HCT116 (cell line): ENCODE measurements around the gene MYLK2. TPM values are rescaled to one million over a fixed set of nuclear protein-coding genes. Genes with fewer than 3 reads are reported as not detected.

ENCODE experiments used
- ATAC-seq: fragments of 200-7000 bp; cut with Tn5 transposase; 2 replicates; pipeline ENCODE4 v1.9.1; 2020; ENCODE audit warnings: mild to moderate bottlenecking, moderate library complexity
- BruUV-seq: library from RNA; stranded (reverse); fragments of 400-500 nt; replicated peaks from 2 replicates; lab custom pipeline; 2021; lab: Mats Ljungman, UMichigan
- CTCF ChIA-PET: fragments of 300-600 bp; sonication (Branson Sonifier 250); formaldehyde crosslinking; loops from one replicate; lab custom pipeline; 2021; ENCODE audit warnings: antibody characterized with exemption; lab: Charles Lee
- POLR2A ChIA-PET: fragments of 300-600, 350-600 bp; sonication (Branson Sonifier 250); formaldehyde crosslinking; loops from one replicate; lab custom pipeline; 2021; ENCODE audit warnings: antibody characterized with exemption; lab: Charles Lee
- RAD21 ChIA-PET, 2 experiments: fragments of 300-600 bp; sonication (Branson Sonifier 250); formaldehyde crosslinking; loops; one replicate each; lab custom pipeline; 2023; ENCODE audit warnings: low total read pairs in 2 of 2; ENCODE audit not compliant: uncharacterized antibody in 2 of 2, unreplicated experiment in 2 of 2, low non-redundant PET in 1 of 2; lab: Charles Lee
- DNase-seq: peaks from one replicate; pipeline ENCODE4 v3.0.0-alpha.2; 2010; ENCODE audit warnings: low read depth, low spot score
- H2AFZ ChIP-seq: fragments of 200-600 bp; shearing (Covaris generic), sonication (generic); 2 replicates; pipeline ENCODE4 v1.6.1; 2017; ENCODE audit warnings: low read depth, mixed run types, mixed read lengths, antibody characterized with exemption, low read length; ENCODE audit not compliant: poor library complexity, severe bottlenecking
- H3K27ac ChIP-seq: 2 replicates; pipeline ENCODE4 v1.5.1; 2012; ENCODE audit warnings: low read depth, low read length
- H3K27me3 ChIP-seq: fragments of 200-600 bp; sonication (generic); 2 replicates; pipeline ENCODE4 v1.6.1; 2016; ENCODE audit warnings: mixed run types, low read length, mixed read lengths; ENCODE audit not compliant: insufficient read depth
- H3K36me3 ChIP-seq, 2 experiments: fragments of 200-500 bp in 1 of 2; fragments of 200-600 bp in 1 of 2; sonication (Bioruptor generic) in 1 of 2; sonication (generic) in 1 of 2; 2 replicates each; pipeline versions ENCODE4 v1.5.1 to v1.6.1; 2014 to 2016; ENCODE audit warnings: low read length in 2 of 2, inconsistent platforms in 1 of 2, mixed read lengths in 1 of 2, mixed run types in 1 of 2; ENCODE audit not compliant: insufficient read depth in 2 of 2, control insufficient read depth in 1 of 2
- H3K4me1 ChIP-seq, 2 experiments: fragments of 200-600 bp in 1 of 2; sonication (generic) in 1 of 2; 2 replicates each; pipeline versions ENCODE4 v1.5.1 to v1.6.1; 2012 to 2017; ENCODE audit warnings: low read length in 2 of 2, inconsistent platforms in 1 of 2, mild to moderate bottlenecking in 1 of 2, mixed read lengths in 1 of 2, mixed run types in 1 of 2, moderate library complexity in 1 of 2; ENCODE audit not compliant: insufficient read depth in 2 of 2, control insufficient read depth in 1 of 2
- H3K4me2 ChIP-seq: fragments of 200-600 bp; sonication (generic); 2 replicates; pipeline ENCODE4 v1.6.1; 2017; ENCODE audit warnings: mixed run types, low read length, mixed read lengths
- H3K4me3 ChIP-seq, 2 experiments: fragments of 200-600 bp in 1 of 2; sonication (generic) in 1 of 2; replicated peaks in 1 of 2; 2 replicates each; pipeline ENCODE4 v1.5.1; 2011 to 2016; ENCODE audit warnings: low read length in 2 of 2, control low read depth in 1 of 2, low read depth in 1 of 2, mild to moderate bottlenecking in 1 of 2, mixed read lengths in 1 of 2, mixed run types in 1 of 2
- H3K79me2 ChIP-seq: fragments of 200-600 bp; sonication (generic); 2 replicates; pipeline ENCODE4 v1.6.1; 2017; ENCODE audit warnings: mild to moderate bottlenecking, mixed run types, low read length, moderate library complexity, mixed read lengths; ENCODE audit not compliant: insufficient read depth
- H3K9ac ChIP-seq: fragments of 200-600 bp; sonication (generic); 2 replicates; pipeline ENCODE4 v1.6.1; 2016; ENCODE audit warnings: low read length, mixed read lengths
- H3K9me2 ChIP-seq: fragments of 200-600 bp; sonication (generic), shearing (Covaris generic); 2 replicates; pipeline ENCODE4 v1.6.1; 2017; ENCODE audit warnings: mixed run types, mild to moderate bottlenecking, moderate library complexity; ENCODE audit not compliant: insufficient read depth
- H3K9me3 ChIP-seq, 2 experiments: fragments of 200-500 bp in 1 of 2; fragments of 200-600 bp in 1 of 2; sonication (Bioruptor generic) in 1 of 2; sonication (generic) in 1 of 2; 2 replicates each; pipeline ENCODE4 v1.6.1; 2014 to 2017; ENCODE audit warnings: low read length in 2 of 2, mixed read lengths in 2 of 2, inconsistent platforms in 1 of 2, low read depth in 1 of 2, mild to moderate bottlenecking in 1 of 2, mixed run types in 1 of 2, moderate library complexity in 1 of 2; ENCODE audit not compliant: control insufficient read depth in 1 of 2, insufficient read depth in 1 of 2
- H4K20me1 ChIP-seq: fragments of 200-600 bp; sonication (generic), shearing (Covaris generic); 2 replicates; pipeline ENCODE4 v1.6.1; 2017; ENCODE audit warnings: mixed run types, mild to moderate bottlenecking, moderate library complexity; ENCODE audit not compliant: insufficient read depth
- CBX3 ChIP-seq: IDR thresholded peaks from 2 replicates; pipeline ENCODE4 v1.6.1; 2012; ENCODE audit warnings: low read depth
- CEBPB ChIP-seq: IDR thresholded peaks from 2 replicates; pipeline ENCODE4 v1.6.1; 2012; ENCODE audit warnings: low read depth
- EGR1 ChIP-seq: IDR thresholded peaks from 2 replicates; pipeline ENCODE4 v1.6.1; 2012; ENCODE audit warnings: low read depth
- EZH2 ChIP-seq: fragments of 200-600 bp; sonication (generic); IDR thresholded peaks from 2 replicates; pipeline ENCODE4 v1.6.1; 2017; ENCODE audit warnings: antibody characterized with exemption, mixed run types
- JUND ChIP-seq: IDR thresholded peaks from 2 replicates; pipeline ENCODE4 v1.6.1; 2012
- SRF ChIP-seq: IDR thresholded peaks from 2 replicates; pipeline ENCODE4 v1.6.1; 2012; ENCODE audit warnings: low read depth
- intact Hi-C: fragments of 100-400 bp; cut with micrococcal nuclease; formaldehyde crosslinking; loops from 2 replicates; pipeline ENCODE4 v1.10.0; 2022
- total RNA-seq: library from RNA; stranded (reverse); gene quantifications from one replicate; pipeline ENCODE4 v1.2.1, GENCODE V29; 2021; ENCODE audit not compliant: unreplicated experiment
- TF ChIP-seq, protein P1 (sequence below): IDR thresholded peaks from 2 replicates; pipeline ENCODE4 v1.6.1; 2011; ENCODE audit warnings: mild to moderate bottlenecking, low read length, moderate library complexity; ENCODE audit not compliant: insufficient replicate concordance; ENCODE audit errors: extremely low read depth
- TF ChIP-seq, protein P2 (sequence below), 3 experiments: fragments of 200-600 bp in 1 of 3; sonication (generic) in 1 of 3; IDR thresholded peaks in 2 of 3; conservative IDR thresholded peaks in 1 of 3; 2 replicates each; pipeline ENCODE4 v1.5.1; 2012 to 2017; ENCODE audit warnings: low read depth in 2 of 3, low read length in 2 of 3, antibody characterized with exemption in 1 of 3, borderline replicate concordance in 1 of 3, control low read depth in 1 of 3, mild to moderate bottlenecking in 1 of 3, mixed read lengths in 1 of 3, mixed run types in 1 of 3, moderate library complexity in 1 of 3; ENCODE audit not compliant: insufficient read depth in 1 of 3

Gene MYLK2
- total RNA-seq, 1 experiment from 2014 or later, result 0.34 TPM

DNA sequence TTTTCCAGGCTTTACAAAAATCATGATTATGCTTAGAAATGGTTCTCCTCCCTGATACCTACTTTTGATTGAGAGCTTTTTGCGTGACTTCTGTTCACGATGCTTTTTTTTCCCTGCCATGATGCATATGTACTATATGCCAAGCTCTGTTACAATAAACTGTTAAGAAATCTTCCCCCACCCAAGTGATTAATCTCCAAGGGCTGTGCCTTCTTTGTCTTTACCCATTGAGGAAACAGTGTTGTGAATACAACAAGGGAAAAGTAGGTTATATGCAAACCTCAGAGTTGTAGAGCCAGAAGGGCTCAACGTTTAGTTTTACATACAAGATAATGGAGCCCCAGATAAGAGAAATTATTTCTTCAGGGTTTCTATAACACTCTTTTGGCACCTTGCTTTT lies 34.1 kb upstream of the MYLK2 start:
- ChIA-PET RAD21 (interaction anchor here in 1 of 2 experiments (0.7 kb wide), 1 partner anchor 152 kb away, joined by 4 read pairs; no protein-coding TSS in a partner anchor), CTCF (no interaction called here), POLR2A (no interaction called here)
- no peaks in the 10 kb centered on the region for H4K20me1 ChIP-seq
- ATAC-seq, result no peak
- no peak for TF ChIP-seq CBX3
- TF ChIP-seq, protein P1, sequence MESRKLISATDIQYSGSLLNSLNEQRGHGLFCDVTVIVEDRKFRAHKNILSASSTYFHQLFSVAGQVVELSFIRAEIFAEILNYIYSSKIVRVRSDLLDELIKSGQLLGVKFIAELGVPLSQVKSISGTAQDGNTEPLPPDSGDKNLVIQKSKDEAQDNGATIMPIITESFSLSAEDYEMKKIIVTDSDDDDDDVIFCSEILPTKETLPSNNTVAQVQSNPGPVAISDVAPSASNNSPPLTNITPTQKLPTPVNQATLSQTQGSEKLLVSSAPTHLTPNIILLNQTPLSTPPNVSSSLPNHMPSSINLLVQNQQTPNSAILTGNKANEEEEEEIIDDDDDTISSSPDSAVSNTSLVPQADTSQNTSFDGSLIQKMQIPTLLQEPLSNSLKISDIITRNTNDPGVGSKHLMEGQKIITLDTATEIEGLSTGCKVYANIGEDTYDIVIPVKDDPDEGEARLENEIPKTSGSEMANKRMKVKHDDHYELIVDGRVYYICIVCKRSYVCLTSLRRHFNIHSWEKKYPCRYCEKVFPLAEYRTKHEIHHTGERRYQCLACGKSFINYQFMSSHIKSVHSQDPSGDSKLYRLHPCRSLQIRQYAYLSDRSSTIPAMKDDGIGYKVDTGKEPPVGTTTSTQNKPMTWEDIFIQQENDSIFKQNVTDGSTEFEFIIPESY, result no peak
- no peak overlapping the region for H3K4me3 ChIP-seq
- H3K9me3 ChIP-seq, result no peaks in the 10 kb centered on the region
- intact Hi-C loops, result no loop called here
- H3K27ac ChIP-seq, result no peak overlapping the region
- no peak overlapping the region for H3K4me2 ChIP-seq
- no peaks in the 10 kb centered on the region for H3K9me2 ChIP-seq
- no peaks in the 10 kb centered on the region for H3K4me1 ChIP-seq
- no peak overlapping the region for H3K9ac ChIP-seq
- peaks cover 59 to 79% of the 10 kb centered on the region in 2 experiments for H3K36me3 ChIP-seq
- no TSS peak for BruUV-seq
- no peak for DNase-seq
- H2AFZ ChIP-seq, result no peak overlapping the region
- H3K79me2 ChIP-seq, result peaks cover 68% of the 10 kb centered on the region
- H3K27me3 ChIP-seq, result no peaks in the 10 kb centered on the region

DNA sequence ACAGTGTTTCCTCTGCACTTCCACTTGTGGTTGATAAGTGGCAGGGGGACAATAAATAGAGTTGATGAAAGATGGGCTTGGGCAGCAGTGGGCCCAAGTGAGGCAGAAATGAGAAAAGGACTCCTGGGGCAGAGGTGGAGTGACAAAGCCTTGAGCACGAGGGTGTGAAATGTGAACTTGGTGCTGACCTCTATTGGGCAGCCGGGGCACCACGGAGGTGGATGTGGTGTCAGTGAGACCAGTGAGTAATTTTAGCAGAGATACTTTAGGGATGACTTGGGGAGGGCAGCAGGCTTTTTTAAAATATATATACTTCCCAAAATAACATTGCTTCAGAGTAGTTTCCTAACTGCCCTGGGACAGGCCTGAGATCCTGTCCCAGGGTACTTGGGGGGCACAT lies 30.6 kb upstream of the MYLK2 start:
- TF ChIP-seq JUND (no peak), CEBPB (no peak), EGR1 (no peak), SRF (no peak), EZH2 (no peak)
- TF ChIP-seq, protein P2, sequence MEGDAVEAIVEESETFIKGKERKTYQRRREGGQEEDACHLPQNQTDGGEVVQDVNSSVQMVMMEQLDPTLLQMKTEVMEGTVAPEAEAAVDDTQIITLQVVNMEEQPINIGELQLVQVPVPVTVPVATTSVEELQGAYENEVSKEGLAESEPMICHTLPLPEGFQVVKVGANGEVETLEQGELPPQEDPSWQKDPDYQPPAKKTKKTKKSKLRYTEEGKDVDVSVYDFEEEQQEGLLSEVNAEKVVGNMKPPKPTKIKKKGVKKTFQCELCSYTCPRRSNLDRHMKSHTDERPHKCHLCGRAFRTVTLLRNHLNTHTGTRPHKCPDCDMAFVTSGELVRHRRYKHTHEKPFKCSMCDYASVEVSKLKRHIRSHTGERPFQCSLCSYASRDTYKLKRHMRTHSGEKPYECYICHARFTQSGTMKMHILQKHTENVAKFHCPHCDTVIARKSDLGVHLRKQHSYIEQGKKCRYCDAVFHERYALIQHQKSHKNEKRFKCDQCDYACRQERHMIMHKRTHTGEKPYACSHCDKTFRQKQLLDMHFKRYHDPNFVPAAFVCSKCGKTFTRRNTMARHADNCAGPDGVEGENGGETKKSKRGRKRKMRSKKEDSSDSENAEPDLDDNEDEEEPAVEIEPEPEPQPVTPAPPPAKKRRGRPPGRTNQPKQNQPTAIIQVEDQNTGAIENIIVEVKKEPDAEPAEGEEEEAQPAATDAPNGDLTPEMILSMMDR (IDR thresholded peaks at IDR 0.05 in 2 of 3, conservative IDR thresholded peaks at IDR 0.05 in 1 of 3; ENCODE audit: borderline replicate concordance in 1 of 3, insufficient read depth in 1 of 3, low read depth in 2 of 3, low read length in 2 of 3), result no peak
- Histone ChIP-seq H3K4me3 (no peak overlapping the region), H3K9ac (no peak overlapping the region), H3K9me3 (no peaks in the 10 kb centered on the region), H3K79me2 (peaks cover 82% of the 10 kb centered on the region), H3K36me3 (peaks cover 65 to 76% of the 10 kb centered on the region in 2 experiments), H2AFZ (no peak overlapping the region), H3K27ac (no peak overlapping the region), H3K4me1 (no peaks in the 10 kb centered on the region), H4K20me1 (peaks cover 5% of the 10 kb centered on the region; the same call in 1 of the 2 replicates), H3K4me2 (no peak overlapping the region), H3K9me2 (no peaks in the 10 kb centered on the region), H3K27me3 (no peaks in the 10 kb centered on the region)
- POLR2A ChIA-PET, result no interaction called here
- intact Hi-C loops, result no loop called here
- RAD21 ChIA-PET, result no interaction called here
- CTCF ChIA-PET, result no interaction called here
- DNase-seq (no peak), ATAC-seq (peak; percentile 70)
- BruUV-seq, result no TSS peak
